HG03060 (cell line): ENCODE measurements around the gene BDKRB2.
A peak's percentile ranks its signal among the peaks of the same experiment; 100 is the strongest.

ENCODE experiments used
- ATAC-seq: cut with Tn5 transposase; IDR thresholded peaks from one replicate; pipeline ENCODE4 v1.9.1; 2021; ENCODE audit warnings: low read depth, moderate number of reproducible peaks; ENCODE audit not compliant: unreplicated experiment

BDKRB2 gene

GRCh38 chr14:96176275-96176674 lies 28.4 kb upstream of the BDKRB2 start:
- no peak for ATAC-seq

GRCh38 chr14:96176811-96177211 lies 27.8 kb upstream of the BDKRB2 start:
- ATAC-seq = no peak

GRCh38 chr14:96177766-96178375 lies 26.8 kb upstream of the BDKRB2 start:
- no peak for ATAC-seq

GRCh38 chr14:96178461-96179321 lies 25.9 kb upstream of the BDKRB2 start:
- ATAC-seq = no peak

GRCh38 chr14:96180043-96180874 lies 24.4 kb upstream of the BDKRB2 start:
- ATAC-seq = no peak

GRCh38 chr14:96181186-96182056 lies 23.2 kb upstream of the BDKRB2 start:
- no peak for ATAC-seq

GRCh38 chr14:96182546-96182945 lies 22.1 kb upstream of the BDKRB2 start:
- ATAC-seq = no peak

GRCh38 chr14:96184737-96185136 lies 19.9 kb upstream of the BDKRB2 start:
- ATAC-seq = no peak

GRCh38 chr14:96187216-96188031 lies 17.2 kb upstream of the BDKRB2 start:
- ATAC-seq = no peak

GRCh38 chr14:96189281-96189711 lies 15.3 kb upstream of the BDKRB2 start:
- peak; percentile 70 for ATAC-seq

- no peak for ATAC-seq
These were observed 13.3 kb upstream of the BDKRB2 start for GRCh38 chr14:96191353-96191752.

- no peak for ATAC-seq
These were observed 12.7 kb upstream of the BDKRB2 start for GRCh38 chr14:96191841-96192462.

- no peak for ATAC-seq
These were observed 11.4 kb upstream of the BDKRB2 start for GRCh38 chr14:96192975-96193805.

GRCh38 chr14:96194262-96194656 lies 10.4 kb upstream of the BDKRB2 start:
- no peak for ATAC-seq

GRCh38 chr14:96194657-96195431 lies 9.8 kb upstream of the BDKRB2 start:
- ATAC-seq = no peak

GRCh38 chr14:96195441-96196081 lies 9.1 kb upstream of the BDKRB2 start:
- ATAC-seq = no peak
